ENCODE measurements around the gene CD24. TPM values are rescaled to one million over a fixed set of nuclear protein-coding genes. Genes with fewer than 3 reads are reported as not detected.

CD24 gene
- 0.16 TPM in 1 of 2 replicates, not detected in the other for total RNA-seq (2014; rRNA removed; shearing (Covaris generic))

GRCh38 chr6:106974336-106974998 lies at the start of gene CD24:
Gene CD24 (minus strand): TSS chr6:106974729. CDS start chr6:106974646, 83 bp downstream.

Other genes with a start within 250 kb of the CD24 start
- gene MTRES1, start 53.5 kb upstream of the CD24 start, total RNA-seq (2014; rRNA removed; shearing (Covaris generic)) = 13.9 and 23.5 TPM in 2 replicates
- gene BEND3, start 140.8 kb upstream of the CD24 start, total RNA-seq (2014; rRNA removed; shearing (Covaris generic)) = 2.7 and 2.9 TPM in 2 replicates